GM06990 (cell line): ENCODE results near the gene SUSD3.

Experiments used
- DNase-seq: peaks from one replicate; pipeline ENCODE4 v3.0.0-alpha.2; 2011; ENCODE audit not compliant: insufficient read length; ENCODE audit errors: extremely low read depth
- H3K27me3 ChIP-seq: replicated peaks from 2 replicates; pipeline ENCODE4 v1.6.0; 2011; ENCODE audit warnings: low read length; ENCODE audit not compliant: control insufficient read depth, insufficient read depth
- H3K36me3 ChIP-seq: 2 replicates; pipeline ENCODE4 v1.5.1; 2011; ENCODE audit warnings: low read length; ENCODE audit not compliant: control insufficient read depth, insufficient read depth
- H3K4me3 ChIP-seq: replicated peaks from 2 replicates; pipeline ENCODE4 v1.5.1; 2011; ENCODE audit warnings: low read depth, mild to moderate bottlenecking, control low read depth, low read length
- CTCF ChIP-seq: IDR thresholded peaks from 2 replicates; pipeline ENCODE4 v1.5.1; 2011; ENCODE audit warnings: low read length, control low read depth, mild to moderate bottlenecking, inconsistent platforms; ENCODE audit not compliant: insufficient read depth, poor library complexity, severe bottlenecking

The SUSD3 gene

GRCh38 chr9:93118863-93119702 is 60.6 kb downstream of the SUSD3 start:
- peak; percentile 0 for DNase-seq
- H3K4me3 ChIP-seq, result no peak overlapping the region
- peak; percentile 1 for TF ChIP-seq CTCF
- no peaks in the 10 kb centered on the region; the same call in 1 of the 2 replicates for H3K36me3 ChIP-seq
- no peaks in the 10 kb centered on the region for H3K27me3 ChIP-seq

- TF ChIP-seq CTCF, result no peak
- no peaks in the 10 kb centered on the region for H3K27me3 ChIP-seq
- H3K4me3 ChIP-seq, result no peak overlapping the region
- no peak for DNase-seq
- no peaks in the 10 kb centered on the region; the same call in 1 of the 2 replicates for H3K36me3 ChIP-seq
These were observed 61.1 kb downstream of the SUSD3 start for GRCh38 chr9:93119703-93119952.

GRCh38 chr9:93119953-93120845 is 61.7 kb downstream of the SUSD3 start:
- H3K36me3 ChIP-seq, result no peaks in the 10 kb centered on the region; the same call in 1 of the 2 replicates
- no peaks in the 10 kb centered on the region for H3K27me3 ChIP-seq
- H3K4me3 ChIP-seq, result no peak overlapping the region
- peak; percentile 63 for DNase-seq
- peak; percentile 39 for TF ChIP-seq CTCF

GRCh38 chr9:93120846-93121315 is 62.4 kb downstream of the SUSD3 start:
- no peaks in the 10 kb centered on the region; the same call in 1 of the 2 replicates for H3K36me3 ChIP-seq
- no peak overlapping the region for H3K4me3 ChIP-seq
- H3K27me3 ChIP-seq, result no peaks in the 10 kb centered on the region
- no peak for TF ChIP-seq CTCF
- no peak for DNase-seq

GRCh38 chr9:93121316-93122241 is 63.1 kb downstream of the SUSD3 start:
- no peak for DNase-seq
- no peaks in the 10 kb centered on the region for H3K27me3 ChIP-seq
- no peak for TF ChIP-seq CTCF
- no peaks in the 10 kb centered on the region; the same call in 1 of the 2 replicates for H3K36me3 ChIP-seq
- no peak overlapping the region for H3K4me3 ChIP-seq
